ENCODE data around the gene LY86.
A peak's percentile ranks its signal among the peaks of the same experiment; 100 is the strongest.

LY86 gene

GRCh38 chr6:6556161-6556737, 32.3 kb upstream of the LY86 start:
- Histone ChIP-seq H3K27ac (ENCODE audit: low read length) (no peak overlapping the region), H3K4me2 (ENCODE audit: low read length) (no peak overlapping the region), H2AFZ (ENCODE audit: low read depth, low read length) (no peak overlapping the region), H3K79me2 (ENCODE audit: low read length) (no peaks in the 10 kb centered on the region), H3K9me3 (ENCODE audit: insufficient read depth, low read length) (no peaks in the 10 kb centered on the region), H3K4me1 (ENCODE audit: low read length) (no peaks in the 10 kb centered on the region), H4K20me1 (ENCODE audit: insufficient read depth, low read length) (no peaks in the 10 kb centered on the region), H3K9ac (ENCODE audit: low read length) (no peak overlapping the region), H3K4me3 (ENCODE audit: low read length) (no peak overlapping the region), H3K36me3 (replicated peaks; ENCODE audit: low read depth, low read length) (no peaks in the 10 kb centered on the region), H3K27me3 (ENCODE audit: low read depth, low read length) (peaks cover 17% of the 10 kb centered on the region)
- TF ChIP-seq CTCF (IDR thresholded peaks at IDR 0.05; ENCODE audit: low read depth, low read length) (no peak), EZH2phosphoT487 (IDR thresholded peaks at IDR 0.05; ENCODE audit: low read depth) (no peak)

- Histone ChIP-seq H3K79me2 (ENCODE audit: low read length) (no peaks in the 10 kb centered on the region), H3K27ac (ENCODE audit: low read length) (no peak overlapping the region), H3K36me3 (replicated peaks; ENCODE audit: low read depth, low read length) (no peaks in the 10 kb centered on the region), H3K27me3 (ENCODE audit: low read depth, low read length) (peaks cover 17% of the 10 kb centered on the region), H3K4me2 (ENCODE audit: low read length) (no peak overlapping the region), H3K9me3 (ENCODE audit: insufficient read depth, low read length) (no peaks in the 10 kb centered on the region), H4K20me1 (ENCODE audit: insufficient read depth, low read length) (no peaks in the 10 kb centered on the region), H3K9ac (ENCODE audit: low read length) (no peak overlapping the region), H3K4me3 (ENCODE audit: low read length) (no peak overlapping the region), H2AFZ (ENCODE audit: low read depth, low read length) (no peak overlapping the region), H3K4me1 (ENCODE audit: low read length) (no peaks in the 10 kb centered on the region)
- TF ChIP-seq CTCF (IDR thresholded peaks at IDR 0.05; ENCODE audit: low read depth, low read length) (peak; percentile 83), EZH2phosphoT487 (IDR thresholded peaks at IDR 0.05; ENCODE audit: low read depth) (no peak)
These were observed 31.6 kb upstream of the LY86 start for GRCh38 chr6:6556738-6557503.

GRCh38 chr6:6557504-6557839, 31.0 kb upstream of the LY86 start:
- H3K27me3 ChIP-seq (ENCODE audit: low read depth, low read length) = peaks cover 17% of the 10 kb centered on the region

More at GRCh38 chr6:6557504-6557839, 31.0 kb upstream of the LY86 start:
- Histone ChIP-seq H3K79me2 (ENCODE audit: low read length) (no peaks in the 10 kb centered on the region), H3K36me3 (replicated peaks; ENCODE audit: low read depth, low read length) (no peaks in the 10 kb centered on the region), H3K9ac (ENCODE audit: low read length) (no peak overlapping the region), H3K4me1 (ENCODE audit: low read length) (no peaks in the 10 kb centered on the region), H4K20me1 (ENCODE audit: insufficient read depth, low read length) (no peaks in the 10 kb centered on the region), H3K4me2 (ENCODE audit: low read length) (no peak overlapping the region), H3K27ac (ENCODE audit: low read length) (no peak overlapping the region), H2AFZ (ENCODE audit: low read depth, low read length) (no peak overlapping the region), H3K9me3 (ENCODE audit: insufficient read depth, low read length) (no peaks in the 10 kb centered on the region), H3K4me3 (ENCODE audit: low read length) (no peak overlapping the region)
- TF ChIP-seq CTCF (IDR thresholded peaks at IDR 0.05; ENCODE audit: low read depth, low read length) (no peak), EZH2phosphoT487 (IDR thresholded peaks at IDR 0.05; ENCODE audit: low read depth) (no peak)
